IMR-90 (cell line): ENCODE results near the gene SHOX. TPM values are rescaled to one million over a fixed set of nuclear protein-coding genes. Genes with fewer than 3 reads are reported as not detected.

ENCODE experiments used
- ATAC-seq: fragments of 200-7000 bp; cut with Tn5 transposase; 2 replicates; pipeline ENCODE4 v1.9.1; 2020; ENCODE audit warnings: low read depth, mild to moderate bottlenecking, moderate library complexity
- BruUV-seq: library from RNA; stranded (reverse); fragments of 400-500 nt; replicated peaks from 2 replicates; lab custom pipeline; 2021; lab: Mats Ljungman, UMichigan
- CTCF ChIA-PET: fragments of 300-600 bp; formaldehyde crosslinking; extraction: SDS; loops from one replicate; lab custom pipeline; 2021; ENCODE audit warnings: antibody characterized with exemption; lab: Yijun Ruan, JAX
- POLR2A ChIA-PET: fragments of 300-600 bp; sonication (Branson Sonifier 250); formaldehyde crosslinking; loops from one replicate; lab custom pipeline; 2022; ENCODE audit warnings: antibody characterized with exemption; ENCODE audit not compliant: unreplicated experiment; lab: Charles Lee
- DNase-seq: peaks from one replicate; pipeline ENCODE4 v3.0.0; 2013
- H2AFZ ChIP-seq: replicated peaks from 2 replicates; pipeline ENCODE3; 2013; ENCODE audit warnings: low read length, mild to moderate bottlenecking; ENCODE audit not compliant: poor library complexity
- H2AK5ac ChIP-seq: 2 replicates; pipeline ENCODE4 v1.6.1; 2013; ENCODE audit warnings: low read depth, low read length, inconsistent platforms
- H2AK9ac ChIP-seq: replicated peaks from 2 replicates; pipeline ENCODE3; 2013; ENCODE audit warnings: mild to moderate bottlenecking, low read depth, low read length, moderate library complexity; ENCODE audit not compliant: poor library complexity
- H2BK120ac ChIP-seq: 2 replicates; pipeline ENCODE4 v1.6.1; 2013; ENCODE audit warnings: low read depth, low read length, inconsistent platforms
- H2BK15ac ChIP-seq: 3 replicates; pipeline ENCODE4 v1.6.1; 2013; ENCODE audit warnings: low read depth, low read length, inconsistent platforms
- H2BK20ac ChIP-seq: 2 replicates; pipeline ENCODE4 v1.6.1; 2013; ENCODE audit warnings: low read depth, mild to moderate bottlenecking, inconsistent platforms, low read length, moderate library complexity
- H2BK5ac ChIP-seq: 2 replicates; pipeline ENCODE4 v1.6.1; 2013; ENCODE audit warnings: mild to moderate bottlenecking, low read depth, low read length, inconsistent platforms; ENCODE audit not compliant: poor library complexity, severe bottlenecking
- H3K14ac ChIP-seq: replicated peaks from 2 replicates; pipeline ENCODE4 v1.6.1; 2013; ENCODE audit warnings: low read depth, low read length, inconsistent platforms
- H3K18ac ChIP-seq: 2 replicates; pipeline ENCODE4 v1.6.1; 2013; ENCODE audit warnings: low read depth, low read length, control low read depth
- H3K23ac ChIP-seq: 2 replicates; pipeline ENCODE4 v1.6.1; 2013; ENCODE audit warnings: low read depth, low read length, inconsistent platforms
- H3K27ac ChIP-seq: 2 replicates; pipeline ENCODE4 v1.5.1; 2013; ENCODE audit warnings: mild to moderate bottlenecking, control low read depth, low read length; ENCODE audit not compliant: insufficient read depth
- H3K27me3 ChIP-seq: 2 replicates; pipeline ENCODE4 v1.6.1; 2013; ENCODE audit warnings: low read length; ENCODE audit not compliant: control insufficient read depth, insufficient read depth
- H3K36me3 ChIP-seq: 2 replicates; pipeline ENCODE4 v1.6.1; 2013; ENCODE audit warnings: low read length, mixed read lengths; ENCODE audit not compliant: control insufficient read depth, insufficient read depth
- H3K4ac ChIP-seq: 2 replicates; pipeline ENCODE4 v1.6.1; 2013; ENCODE audit warnings: low read depth, low read length, inconsistent platforms
- H3K4me1 ChIP-seq: 2 replicates; pipeline ENCODE4 v1.6.1; 2013; ENCODE audit warnings: low read length, mixed read lengths; ENCODE audit not compliant: control insufficient read depth, insufficient read depth
- H3K4me2 ChIP-seq: 2 replicates; pipeline ENCODE4 v1.6.1; 2013; ENCODE audit warnings: low read depth, mild to moderate bottlenecking, control low read depth, low read length, moderate library complexity
- H3K4me3 ChIP-seq: 2 replicates; pipeline ENCODE4 v1.5.1; 2013; ENCODE audit warnings: low read depth, mild to moderate bottlenecking, control low read depth, low read length, moderate library complexity; ENCODE audit not compliant: insufficient read depth
- H3K56ac ChIP-seq: 2 replicates; pipeline ENCODE4 v1.6.1; 2013; ENCODE audit warnings: low read length, inconsistent platforms; ENCODE audit not compliant: insufficient read depth; ENCODE audit errors: extremely low read depth
- H3K79me1 ChIP-seq, 2 experiments: 2 replicates each; pipeline ENCODE4 v1.6.1; 2013; ENCODE audit warnings: low read length in 2 of 2, inconsistent platforms in 1 of 2, low read depth in 1 of 2
- H3K9ac ChIP-seq: 2 replicates; pipeline ENCODE4 v1.6.1; 2013; ENCODE audit warnings: low read depth, low read length, control low read depth
- H3K9me1 ChIP-seq: 2 replicates; pipeline ENCODE4 v1.6.1; 2013; ENCODE audit warnings: low read length, inconsistent platforms; ENCODE audit not compliant: insufficient read depth
- H3K9me3 ChIP-seq: 2 replicates; pipeline ENCODE4 v1.6.1; 2013; ENCODE audit warnings: low read length; ENCODE audit not compliant: control insufficient read depth, insufficient read depth
- H4K20me1 ChIP-seq: 2 replicates; pipeline ENCODE4 v1.6.1; 2013; ENCODE audit warnings: low read length, inconsistent platforms; ENCODE audit not compliant: insufficient read depth
- H4K5ac ChIP-seq: 2 replicates; pipeline ENCODE4 v1.6.1; 2013; ENCODE audit warnings: mild to moderate bottlenecking, low read depth, low read length, control low read depth
- H4K8ac ChIP-seq, 2 experiments: 2 replicates each; pipeline ENCODE4 v1.6.1; 2013; ENCODE audit warnings: low read depth in 2 of 2, low read length in 2 of 2, control low read depth in 1 of 2, inconsistent platforms in 1 of 2
- H4K91ac ChIP-seq: 2 replicates; pipeline ENCODE4 v1.6.1; 2013; ENCODE audit warnings: low read depth, low read length, inconsistent platforms; ENCODE audit not compliant: insufficient read depth
- CEBPB ChIP-seq: IDR thresholded peaks from 2 replicates; pipeline ENCODE4 v1.6.1; 2012; ENCODE audit warnings: low read depth, low read length, improper control_type of control experiment
- FOS ChIP-seq: fragments of 150-350 bp; IDR thresholded peaks from 2 replicates; pipeline ENCODE4 v1.6.1; 2016; ENCODE audit warnings: low read depth, low read length
- RAD21 ChIP-seq: IDR thresholded peaks from 2 replicates; pipeline ENCODE4 v1.6.1; 2012; ENCODE audit warnings: low read length, improper control_type of control experiment
- WGBS, 2 experiments: methylation state at CpG; one replicate each; pipeline versions ENCODE4 v1.1.5 to v1.1.7; 2013; ENCODE audit warnings: missing lambda C conversion rate in 2 of 2; ENCODE audit not compliant: insufficient read length in 1 of 2; ENCODE audit errors: extremely low coverage in 2 of 2; 5-methylcytosine and 5-hydroxymethylcytosine counted together
- dilution Hi-C: fragments of 300-500 bp; cut with HindIII; formaldehyde crosslinking; loops from one replicate; pipeline ENCODE4 v1.14.3; 2018; ENCODE audit warnings: low sequenced_read_pairs; ENCODE audit not compliant: unreplicated experiment
- in situ Hi-C: fragments of 300-500 bp; cut with MboI; formaldehyde crosslinking; loops from 3 replicates; pipeline ENCODE4 v1.14.3; 2019; ENCODE audit warnings: low sequenced_read_pairs, inconsistent platforms, mixed read lengths
- intact Hi-C: fragments of 100-400 bp; cut with micrococcal nuclease; formaldehyde crosslinking; loops from 2 replicates; pipeline ENCODE4 v1.10.0; 2022
- polyA plus RNA-seq, 3 experiments: library from polyadenylated mRNA; depleted of rRNA; stranded (reverse); fragments of >200 nt; gene quantifications; 2 replicates each; pipeline ENCODE4 v1.2.3, GENCODE V29; 2012; ENCODE audit warnings: low replicate concordance in 1 of 3
- total RNA-seq: library from RNA; depleted of rRNA; stranded (reverse); fragments of >200 nt; gene quantifications from 2 replicates; pipeline ENCODE4 v1.2.3, GENCODE V29; 2012

The SHOX gene
- total and polyA plus RNA-seq, 2 of the 4 experiments (the other 2 are of a cell fraction) = not detected

- no peak overlapping the region for H2AFZ ChIP-seq
- H3K18ac ChIP-seq = no peak overlapping the region
- no peaks in the 10 kb centered on the region for H3K79me1 ChIP-seq
- no peaks in the 10 kb centered on the region for H4K20me1 ChIP-seq
- no peak overlapping the region for H3K27ac ChIP-seq
- H3K23ac ChIP-seq = no peak overlapping the region
- CTCF ChIA-PET = no interaction called here
- H2AK5ac ChIP-seq = no peak overlapping the region
- WGBS, 2 experiments = 8% methylated on average over 27 of the region's 50 CpGs; no CpG with 5 or more reads in 1 of the 2 experiments
- ATAC-seq (no peak), DNase-seq (no peak)
- intact Hi-C loops (no loop called here), dilution Hi-C loops (no loop called here), in situ Hi-C loops (no loop called here)
- no TSS peak for BruUV-seq
- TF ChIP-seq CEBPB (no peak), FOS (no peak), RAD21 (no peak)
- no peaks in the 10 kb centered on the region; the same call in 1 of the 2 replicates for H3K9me3 ChIP-seq
- no peak overlapping the region for H4K8ac ChIP-seq
- H2BK20ac ChIP-seq = no peak overlapping the region
- no peak overlapping the region for H3K4me2 ChIP-seq
- peaks cover 1% of the 10 kb centered on the region; the same call in 1 of the 2 replicates for H3K27me3 ChIP-seq
- H2AK9ac ChIP-seq = no peak overlapping the region
- H4K5ac ChIP-seq = no peak overlapping the region
- no peak overlapping the region for H2BK15ac ChIP-seq
- no peaks in the 10 kb centered on the region for H3K9me1 ChIP-seq
- no peak overlapping the region for H3K9ac ChIP-seq
- H3K4me1 ChIP-seq = no peaks in the 10 kb centered on the region
- H4K91ac ChIP-seq = no peak overlapping the region
- H3K4me3 ChIP-seq = no peak overlapping the region
- POLR2A ChIA-PET = no interaction called here
- no peak overlapping the region for H3K56ac ChIP-seq
- no peak overlapping the region for H2BK120ac ChIP-seq
- H2BK5ac ChIP-seq = no peak overlapping the region
- no peak overlapping the region for H3K4ac ChIP-seq
- no peaks in the 10 kb centered on the region for H3K36me3 ChIP-seq
- H3K14ac ChIP-seq = no peak overlapping the region
Measured at GRCh38 chrX:623599-624315, 6.8 kb upstream of the SHOX start.
